Ovary (tissue), 9 donors: ENCODE data around the gene ATP2B2. TPM values are rescaled to one million over a fixed set of nuclear protein-coding genes. Genes with fewer than 3 reads are reported as not detected.

Source experiments
- DNase-seq, 5 donors: peaks; one replicate each; pipeline ENCODE4 v3.0.0-alpha.2; 2019 to 2020
- H3K27ac ChIP-seq, 2 donors: fragments of 200-600 bp; one replicate each; pipeline versions ENCODE4 v1.5.1 to v1.8.0; 2019 to 2022
- H3K27me3 ChIP-seq: fragments of 200-600 bp; one replicate; pipeline ENCODE4 v1.8.0; 2022
- H3K36me3 ChIP-seq: fragments of 200-600 bp; sonication (generic); one replicate; pipeline ENCODE4 v1.5.1; 2019
- H3K4me1 ChIP-seq: one replicate; pipeline ENCODE4 v1.8.1; 2013; ENCODE audit warnings: mild to moderate bottlenecking, moderate library complexity; ENCODE audit not compliant: insufficient read depth
- H3K4me3 ChIP-seq: fragments of 200-600 bp; sonication (generic); one replicate; pipeline ENCODE4 v1.5.1; 2017
- H3K9me3 ChIP-seq, 2 donors: fragments of 200-600 bp in 1 of 2; sonication (generic) in 1 of 2; one replicate each; pipeline versions ENCODE4 v1.5.1 to v1.8.1; 2013 to 2019; ENCODE audit warnings: mild to moderate bottlenecking in 1 of 2, moderate library complexity in 1 of 2
- CTCF ChIP-seq, 3 donors: fragments of 450-650 bp in 2 of 3; fragments of 200-600 bp in 1 of 3; IDR thresholded peaks; one replicate each; pipeline versions ENCODE4 v1.5.1 to v1.8.0; 2016 to 2022; ENCODE audit warnings: antibody characterized with exemption in 3 of 3, mild to moderate bottlenecking in 1 of 3
- EP300 ChIP-seq: sonication (generic); formaldehyde crosslinking; IDR thresholded peaks from one replicate; pipeline ENCODE4 v1.6.1; 2017; ENCODE audit warnings: antibody characterized with exemption
- POLR2A ChIP-seq: fragments of 450-650 bp; IDR thresholded peaks from one replicate; pipeline ENCODE4 v1.6.1; 2017; ENCODE audit warnings: antibody characterized with exemption, mild to moderate bottlenecking, moderate library complexity
- WGBS, 3 donors: extraction: QIAGEN DNeasy Blood & Tissue Kit in 1 of 3; methylation state at CpG; one replicate each; pipeline versions ENCODE4 v1.1.5 to v1.1.7; 2013 to 2017; 5-methylcytosine and 5-hydroxymethylcytosine counted together
- intact Hi-C, 4 donors: fragments of 100-400 bp; cut with DNase I; formaldehyde crosslinking; loops; one replicate each; pipeline versions ENCODE4 v1.11.0 to v1.15.1; 2022 to 2023
- polyA plus RNA-seq, 2 donors: library from polyadenylated mRNA; stranded (reverse); fragments of 200-250 nt in 1 of 2; fragments of 350-450 nt in 1 of 2; fragmentation: Illumina TruSeq in 1 of 2; extraction: RNeasy Lipid Tissue Mini Kit (QIAGEN cat#74804) in 1 of 2; gene quantifications; one replicate each; pipeline ENCODE4 v1.2.3, GENCODE V29; 2013 to 2014
- total RNA-seq, 7 donors: library from RNA; depleted of rRNA in 2 of 7; stranded (reverse); fragments of >200 nt in 2 of 7; fragmentation: NEBNext Ultra II Directional in 3 of 7; extraction: Animal tissue kit (Norgen Biotek cat#: 25700) in 3 of 7; gene quantifications; one replicate each; pipeline versions ENCODE4 v1.1.0 to v1.2.4, GENCODE V29; 2016 to 2023
- donor health status: DM: no; HTN: no; CAD: no; lungs with moderate emphysema.
- donor health status: DM: no; HTN: no; CAD: no.
- donor health status: Bipolar disorder and iron deficiency.
- donor health status: DM: yes; HTN: yes; CAD: no.
- donor health status: DM: no; HTN: no; CAD: no.
- donor health status: DM: yes; HTN: yes; CAD: no.

The ATP2B2 gene
- total and polyA plus RNA-seq, 9 donors = 0.05 to 11.6 (median 0.52) TPM; not detected in 2

- Histone ChIP-seq H3K9me3 (no peaks in the 10 kb centered on the region), H3K4me3 (no peak overlapping the region), H3K4me1 (no peaks in the 10 kb centered on the region), H3K36me3 (no peaks in the 10 kb centered on the region), H3K27me3 (no peaks in the 10 kb centered on the region), H3K27ac (no peak overlapping the region)
- 55 to 60% (median 60%) methylated on average over 10 of the region's 10 CpGs for WGBS, 3 donors
- TF ChIP-seq POLR2A = no peak
- TF ChIP-seq CTCF (IDR thresholded peaks at IDR 0.05) = no peak
- no peak for TF ChIP-seq EP300
- DNase-seq = no peak
- intact Hi-C loops = no loop called here
These were observed 4.8 kb upstream of the ATP2B2 start for GRCh38 chr3:10510086-10510742.

GRCh38 chr3:10509325-10509724, 3.9 kb upstream of the ATP2B2 start:
- Histone ChIP-seq H3K4me1 (no peaks in the 10 kb centered on the region), H3K36me3 (no peaks in the 10 kb centered on the region), H3K27ac (no peak overlapping the region), H3K4me3 (no peak overlapping the region), H3K9me3 (no peaks in the 10 kb centered on the region), H3K27me3 (no peaks in the 10 kb centered on the region)
- DNase-seq = no peak
- 73 to 79% (median 78%) methylated on average over 7 of the region's 7 CpGs for WGBS, 3 donors
- TF ChIP-seq POLR2A (no peak), CTCF (IDR thresholded peaks at IDR 0.05) (no peak), EP300 (no peak)
- intact Hi-C loops = no loop called here

- Histone ChIP-seq H3K27ac (no peak overlapping the region), H3K4me1 (no peaks in the 10 kb centered on the region), H3K4me3 (no peak overlapping the region), H3K27me3 (no peaks in the 10 kb centered on the region), H3K36me3 (no peaks in the 10 kb centered on the region), H3K9me3 (no peaks in the 10 kb centered on the region)
- DNase-seq = no peak
- 61 to 68% (median 67%) methylated on average over 6 of the region's 6 CpGs for WGBS, 3 donors
- intact Hi-C loops = no loop called here
- TF ChIP-seq CTCF (IDR thresholded peaks at IDR 0.05) (no peak), POLR2A (no peak), EP300 (no peak)
These were observed 3.4 kb upstream of the ATP2B2 start for GRCh38 chr3:10508619-10509260.

- intact Hi-C loops = no loop called here
- no peak overlapping the region for H3K4me3 ChIP-seq
- no peak for TF ChIP-seq CTCF (IDR thresholded peaks at IDR 0.05)
- no peak for TF ChIP-seq POLR2A
- no peak for TF ChIP-seq EP300
- no peak for DNase-seq
- H3K27me3 ChIP-seq = no peaks in the 10 kb centered on the region
- H3K27ac ChIP-seq = no peak overlapping the region
- no peaks in the 10 kb centered on the region for H3K36me3 ChIP-seq
- no peaks in the 10 kb centered on the region for H3K9me3 ChIP-seq
- 75 to 86% (median 76%) methylated on average over 3 of the region's 3 CpGs for WGBS, 3 donors
- H3K4me1 ChIP-seq = no peaks in the 10 kb centered on the region
These were observed 2.8 kb upstream of the ATP2B2 start for GRCh38 chr3:10508235-10508618.
